ENCODE data around the gene KLHL5.

GRCh38 chr4:39043058-39043860 lies 18.8 kb upstream of the KLHL5 start:
- TF ChIP-seq, protein P1, sequence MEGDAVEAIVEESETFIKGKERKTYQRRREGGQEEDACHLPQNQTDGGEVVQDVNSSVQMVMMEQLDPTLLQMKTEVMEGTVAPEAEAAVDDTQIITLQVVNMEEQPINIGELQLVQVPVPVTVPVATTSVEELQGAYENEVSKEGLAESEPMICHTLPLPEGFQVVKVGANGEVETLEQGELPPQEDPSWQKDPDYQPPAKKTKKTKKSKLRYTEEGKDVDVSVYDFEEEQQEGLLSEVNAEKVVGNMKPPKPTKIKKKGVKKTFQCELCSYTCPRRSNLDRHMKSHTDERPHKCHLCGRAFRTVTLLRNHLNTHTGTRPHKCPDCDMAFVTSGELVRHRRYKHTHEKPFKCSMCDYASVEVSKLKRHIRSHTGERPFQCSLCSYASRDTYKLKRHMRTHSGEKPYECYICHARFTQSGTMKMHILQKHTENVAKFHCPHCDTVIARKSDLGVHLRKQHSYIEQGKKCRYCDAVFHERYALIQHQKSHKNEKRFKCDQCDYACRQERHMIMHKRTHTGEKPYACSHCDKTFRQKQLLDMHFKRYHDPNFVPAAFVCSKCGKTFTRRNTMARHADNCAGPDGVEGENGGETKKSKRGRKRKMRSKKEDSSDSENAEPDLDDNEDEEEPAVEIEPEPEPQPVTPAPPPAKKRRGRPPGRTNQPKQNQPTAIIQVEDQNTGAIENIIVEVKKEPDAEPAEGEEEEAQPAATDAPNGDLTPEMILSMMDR (IDR thresholded peaks at IDR 0.05), result no peak
- TF ChIP-seq SIN3A (IDR thresholded peaks at IDR 0.05; ENCODE audit: borderline replicate concordance, insufficient read depth, low read depth, low read length), result no peak

Measured in Panc1 (cell line).